H1 (cell line): Measurements from ENCODE around the gene NAA40. TPM values are rescaled to one million over a fixed set of nuclear protein-coding genes. Genes with fewer than 3 reads are reported as not detected.

Experiments used
- CTCF ChIP-seq, 3 experiments: IDR thresholded peaks; 1 replicate in 2 of 3; 2 replicates in 1 of 3; pipeline versions ENCODE4 v1.5.1 to v1.6.1; 2011; ENCODE audit warnings: low read length in 3 of 3, mild to moderate bottlenecking in 3 of 3, inconsistent platforms in 2 of 3, low read depth in 1 of 3, moderate library complexity in 1 of 3; ENCODE audit not compliant: insufficient read depth in 1 of 3; ENCODE audit errors: control extremely low read depth in 1 of 3
- TEAD4 ChIP-seq: IDR thresholded peaks from 2 replicates; pipeline ENCODE4 v1.6.1; 2012; ENCODE audit warnings: low read depth, low read length, inconsistent platforms, mixed read lengths
- polyA plus RNA-seq, 7 experiments: library from polyadenylated mRNA; depleted of rRNA in 3 of 7; stranded (reverse) in 5 of 7; unstranded in 2 of 7; fragments of >200 nt in 5 of 7; fragments of 200-250 nt in 2 of 7; gene quantifications; 1 replicate in 5 of 7; 2 replicates in 1 of 7; 4 replicates in 1 of 7; pipeline versions ENCODE4 v1.2.1 to v1.2.3, GENCODE V29; 2011 to 2013; ENCODE audit warnings: missing spikeins in 2 of 7, mixed read lengths in 2 of 7
- total RNA-seq: library from RNA; stranded (reverse); fragmentation: NEBNext Ultra II Directional; extraction: Animal tissue kit (Norgen Biotek cat#: 25700); gene quantifications from 2 replicates; pipeline ENCODE4 v1.2.1, GENCODE V29; 2021

The NAA40 gene
- total and polyA plus RNA-seq, 2 of the 8 experiments (the other 6 are each of a cell fraction or from before 2014, with no cell fraction given) = 20.0 to 31.1 TPM

GRCh38 chr11:63907808-63908530 is 30.8 kb upstream of the NAA40 start (continued):
- TF ChIP-seq TEAD4 (peak; percentile 46), CTCF (IDR thresholded peaks at IDR 0.05; ENCODE audit: control extremely low read depth in 1 of 3, insufficient read depth in 1 of 3, low read depth in 1 of 3, low read length in 3 of 3) (peak in 2 of 3 experiments; percentile 42 to 63; a peak in 3 of 4 replicates)
